Neural crest cell (in vitro differentiated cells): ENCODE measurements around the gene SPAG16. TPM values are rescaled to one million over a fixed set of nuclear protein-coding genes. Genes with fewer than 3 reads are reported as not detected.

ENCODE experiments used
- DNase-seq: peaks from one replicate; pipeline ENCODE4 v3.0.0; 2021; ENCODE audit warnings: low read depth, mixed read lengths, low spot score
- H3K27ac Mint-ChIP-seq: one replicate; pipeline ENCODE4 v1.8.0; 2021; ENCODE audit warnings: mild to moderate bottlenecking, mixed read lengths; ENCODE audit not compliant: unreplicated experiment
- H3K27me3 Mint-ChIP-seq: 2 replicates; pipeline ENCODE4 v1.8.0; 2021; ENCODE audit warnings: low read depth, mild to moderate bottlenecking, mixed read lengths
- H3K36me3 Mint-ChIP-seq: 2 replicates; pipeline ENCODE4 v1.8.0; 2021; ENCODE audit warnings: low read depth, mild to moderate bottlenecking, mixed read lengths
- H3K4me1 Mint-ChIP-seq: 2 replicates; pipeline ENCODE4 v1.8.0; 2021; ENCODE audit warnings: mixed read lengths
- H3K4me3 Mint-ChIP-seq: one replicate; pipeline ENCODE4 v1.8.0; 2021; ENCODE audit warnings: mild to moderate bottlenecking, mixed read lengths
- H3K9me3 Mint-ChIP-seq: 2 replicates; pipeline ENCODE4 v1.8.0; 2021; ENCODE audit warnings: mixed read lengths
- total RNA-seq: library from RNA; stranded (reverse); gene quantifications from 2 replicates; pipeline ENCODE4 v1.2.1, GENCODE V29; 2021
- TF ChIP-seq, protein P1 (sequence below): fragments of 200-600 bp; sonication (generic); conservative IDR thresholded peaks from 2 replicates; pipeline ENCODE4 v1.5.0; 2021; ENCODE audit warnings: antibody characterized with exemption, mild to moderate bottlenecking

The SPAG16 gene
- total RNA-seq, 1 donor from 2014 or later: 29.0 TPM

DNA sequence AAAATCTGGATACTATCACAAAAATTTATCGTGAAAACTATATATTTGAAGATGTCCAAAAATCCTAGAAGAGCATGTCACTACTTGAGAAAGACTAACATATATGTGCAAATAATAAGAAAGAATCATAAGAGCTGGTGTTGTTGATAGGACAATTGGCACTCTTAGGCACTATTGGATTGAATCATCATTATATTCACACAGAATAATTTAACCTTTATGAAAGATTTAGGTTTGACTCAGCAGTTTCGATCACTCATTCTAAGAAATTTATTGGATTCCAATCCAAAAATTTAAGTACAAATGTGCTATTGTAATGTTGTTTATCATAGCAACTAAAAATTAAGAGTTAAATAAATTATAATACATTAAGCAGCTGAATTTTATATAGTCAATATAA is 503.6 kb downstream of the SPAG16 start:
- H3K4me1 Mint-ChIP-seq: no peaks in the 10 kb centered on the region
- H3K4me3 Mint-ChIP-seq: no peak overlapping the region

GRCh38 chr2:213789940-213790339 is 505.7 kb downstream of the SPAG16 start:
- TF ChIP-seq, protein P1, sequence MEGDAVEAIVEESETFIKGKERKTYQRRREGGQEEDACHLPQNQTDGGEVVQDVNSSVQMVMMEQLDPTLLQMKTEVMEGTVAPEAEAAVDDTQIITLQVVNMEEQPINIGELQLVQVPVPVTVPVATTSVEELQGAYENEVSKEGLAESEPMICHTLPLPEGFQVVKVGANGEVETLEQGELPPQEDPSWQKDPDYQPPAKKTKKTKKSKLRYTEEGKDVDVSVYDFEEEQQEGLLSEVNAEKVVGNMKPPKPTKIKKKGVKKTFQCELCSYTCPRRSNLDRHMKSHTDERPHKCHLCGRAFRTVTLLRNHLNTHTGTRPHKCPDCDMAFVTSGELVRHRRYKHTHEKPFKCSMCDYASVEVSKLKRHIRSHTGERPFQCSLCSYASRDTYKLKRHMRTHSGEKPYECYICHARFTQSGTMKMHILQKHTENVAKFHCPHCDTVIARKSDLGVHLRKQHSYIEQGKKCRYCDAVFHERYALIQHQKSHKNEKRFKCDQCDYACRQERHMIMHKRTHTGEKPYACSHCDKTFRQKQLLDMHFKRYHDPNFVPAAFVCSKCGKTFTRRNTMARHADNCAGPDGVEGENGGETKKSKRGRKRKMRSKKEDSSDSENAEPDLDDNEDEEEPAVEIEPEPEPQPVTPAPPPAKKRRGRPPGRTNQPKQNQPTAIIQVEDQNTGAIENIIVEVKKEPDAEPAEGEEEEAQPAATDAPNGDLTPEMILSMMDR: no peak

More for the DNA sequence above, 503.6 kb downstream of the SPAG16 start:
- Mint-ChIP-seq H3K27me3 (no peaks in the 10 kb centered on the region), H3K27ac (no peak overlapping the region), H3K36me3 (no peaks in the 10 kb centered on the region), H3K9me3 (no peaks in the 10 kb centered on the region)
- TF ChIP-seq, protein P1: no peak
- no peak for DNase-seq

GRCh38 chr2:213792045-213792444 is 507.8 kb downstream of the SPAG16 start:
- no peaks in the 10 kb centered on the region for H3K36me3 Mint-ChIP-seq
- no peak overlapping the region for H3K27ac Mint-ChIP-seq
- no peaks in the 10 kb centered on the region for H3K4me1 Mint-ChIP-seq
- DNase-seq: no peak
- no peaks in the 10 kb centered on the region for H3K27me3 Mint-ChIP-seq
- H3K9me3 Mint-ChIP-seq: no peaks in the 10 kb centered on the region
- H3K4me3 Mint-ChIP-seq: no peak overlapping the region
- TF ChIP-seq, protein P1: no peak

More at GRCh38 chr2:213789940-213790339, 505.7 kb downstream of the SPAG16 start:
- H3K4me1 Mint-ChIP-seq: no peaks in the 10 kb centered on the region
- no peaks in the 10 kb centered on the region for H3K27me3 Mint-ChIP-seq
- no peak overlapping the region for H3K27ac Mint-ChIP-seq
- no peaks in the 10 kb centered on the region for H3K36me3 Mint-ChIP-seq
- no peak overlapping the region for H3K4me3 Mint-ChIP-seq
- no peaks in the 10 kb centered on the region for H3K9me3 Mint-ChIP-seq
- DNase-seq: no peak

- no peak for DNase-seq
- no peak overlapping the region for H3K27ac Mint-ChIP-seq
- TF ChIP-seq, protein P1: peak; percentile 74
- no peaks in the 10 kb centered on the region for H3K9me3 Mint-ChIP-seq
- no peak overlapping the region for H3K4me3 Mint-ChIP-seq
- H3K27me3 Mint-ChIP-seq: no peaks in the 10 kb centered on the region
- H3K36me3 Mint-ChIP-seq: no peaks in the 10 kb centered on the region
- H3K4me1 Mint-ChIP-seq: no peaks in the 10 kb centered on the region
These were observed 522.0 kb downstream of the SPAG16 start for GRCh38 chr2:213806125-213806726.

GRCh38 chr2:213816583-213816982 is 532.3 kb downstream of the SPAG16 start:
- TF ChIP-seq, protein P1: no peak
- peaks cover 12% of the 10 kb centered on the region for H3K4me1 Mint-ChIP-seq

More at GRCh38 chr2:213816583-213816982, 532.3 kb downstream of the SPAG16 start:
- Mint-ChIP-seq H3K4me3 (no peak overlapping the region), H3K36me3 (no peaks in the 10 kb centered on the region), H3K27me3 (no peaks in the 10 kb centered on the region), H3K9me3 (peaks cover 2% of the 10 kb centered on the region), H3K27ac (no peak overlapping the region)
- no peak for DNase-seq
